Measurements from ENCODE around the gene RRM2.

RRM2 gene

DNA sequence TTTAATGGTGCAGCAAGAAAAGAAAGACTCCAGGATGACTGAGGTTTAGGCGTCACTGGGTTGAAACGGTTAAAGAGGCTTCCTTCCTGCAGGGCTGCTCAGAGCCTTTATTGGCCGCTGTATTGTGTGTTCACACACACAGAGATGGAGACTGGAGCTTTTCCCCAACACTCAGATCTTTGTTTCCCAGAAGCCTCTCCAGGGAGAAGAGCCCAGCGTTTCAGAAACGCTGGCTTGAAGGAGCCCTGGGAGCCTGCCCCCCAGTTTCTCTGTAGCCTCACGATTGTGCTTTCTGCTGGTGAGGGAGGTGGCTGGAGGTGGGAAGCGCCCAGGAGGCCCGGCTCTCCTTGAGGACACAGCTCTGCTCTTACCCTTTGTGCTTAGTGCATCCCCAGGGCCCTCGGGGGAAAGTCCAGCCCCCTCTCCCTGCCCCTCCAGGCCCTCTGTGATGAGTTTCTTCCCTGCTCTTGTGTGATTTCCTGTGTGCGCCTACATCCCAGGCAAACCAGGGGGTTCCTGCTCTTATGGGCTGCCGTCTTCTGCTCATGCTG lies 37.1 kb downstream of the RRM2 start:
- in situ Hi-C loops (cut with MboI; ENCODE audit: low pct_unique_long_range_greater_than_20kb, low sequenced_read_pairs, unreplicated experiment): no loop called here
- TF ChIP-seq, protein P1, sequence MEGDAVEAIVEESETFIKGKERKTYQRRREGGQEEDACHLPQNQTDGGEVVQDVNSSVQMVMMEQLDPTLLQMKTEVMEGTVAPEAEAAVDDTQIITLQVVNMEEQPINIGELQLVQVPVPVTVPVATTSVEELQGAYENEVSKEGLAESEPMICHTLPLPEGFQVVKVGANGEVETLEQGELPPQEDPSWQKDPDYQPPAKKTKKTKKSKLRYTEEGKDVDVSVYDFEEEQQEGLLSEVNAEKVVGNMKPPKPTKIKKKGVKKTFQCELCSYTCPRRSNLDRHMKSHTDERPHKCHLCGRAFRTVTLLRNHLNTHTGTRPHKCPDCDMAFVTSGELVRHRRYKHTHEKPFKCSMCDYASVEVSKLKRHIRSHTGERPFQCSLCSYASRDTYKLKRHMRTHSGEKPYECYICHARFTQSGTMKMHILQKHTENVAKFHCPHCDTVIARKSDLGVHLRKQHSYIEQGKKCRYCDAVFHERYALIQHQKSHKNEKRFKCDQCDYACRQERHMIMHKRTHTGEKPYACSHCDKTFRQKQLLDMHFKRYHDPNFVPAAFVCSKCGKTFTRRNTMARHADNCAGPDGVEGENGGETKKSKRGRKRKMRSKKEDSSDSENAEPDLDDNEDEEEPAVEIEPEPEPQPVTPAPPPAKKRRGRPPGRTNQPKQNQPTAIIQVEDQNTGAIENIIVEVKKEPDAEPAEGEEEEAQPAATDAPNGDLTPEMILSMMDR (IDR thresholded peaks at IDR 0.05; ENCODE audit: extremely low read depth, insufficient read depth, missing control alignments): no peak

GRCh38 chr2:10160203-10160955 lies 37.8 kb downstream of the RRM2 start:
- TF ChIP-seq, protein P1 (IDR thresholded peaks at IDR 0.05; ENCODE audit: extremely low read depth, insufficient read depth, missing control alignments): no peak
- in situ Hi-C loops (cut with MboI; ENCODE audit: low pct_unique_long_range_greater_than_20kb, low sequenced_read_pairs, unreplicated experiment): no loop called here
- no peak for DNase-seq (ENCODE audit: low spot score)

More for the DNA sequence above, 37.1 kb downstream of the RRM2 start:
- no peak for DNase-seq (ENCODE audit: low spot score)

DNA sequence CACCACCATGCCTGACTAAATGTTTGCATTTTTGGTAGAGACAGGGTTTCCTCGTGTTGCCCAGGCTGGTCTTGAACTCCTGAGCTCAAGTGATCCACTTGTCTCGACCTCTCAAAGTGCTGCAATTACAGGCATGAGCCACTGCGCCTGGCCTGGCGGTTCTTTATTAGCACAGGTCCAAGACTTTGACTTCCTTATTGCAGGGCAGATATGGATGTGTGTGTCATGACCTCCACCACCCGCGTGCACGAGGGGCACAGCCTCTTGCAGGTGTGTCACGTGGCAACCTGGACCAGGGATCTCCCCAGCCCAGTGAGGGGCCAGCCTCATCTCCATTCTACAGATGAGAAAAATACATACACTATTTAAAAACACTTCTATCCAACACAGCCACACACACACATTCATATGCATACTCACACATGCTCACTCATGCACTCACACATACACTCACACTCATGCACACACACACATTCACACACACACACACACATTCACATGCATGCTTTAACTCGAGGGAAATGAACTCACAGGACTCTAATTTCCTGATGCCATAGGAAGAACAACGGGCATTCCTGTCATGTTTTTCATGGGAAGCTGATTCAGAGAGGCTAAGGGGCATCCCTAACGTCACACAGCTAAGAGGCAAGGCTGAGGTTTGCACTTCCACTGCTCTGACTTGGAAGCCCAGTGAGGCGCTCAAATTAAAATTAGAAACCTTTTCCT lies 38.8 kb downstream of the RRM2 start:
- no peak for DNase-seq (ENCODE audit: low spot score)
- TF ChIP-seq, protein P1 (IDR thresholded peaks at IDR 0.05; ENCODE audit: extremely low read depth, insufficient read depth, missing control alignments): no peak
- in situ Hi-C loops (cut with MboI; ENCODE audit: low pct_unique_long_range_greater_than_20kb, low sequenced_read_pairs, unreplicated experiment): no loop called here

DNA sequence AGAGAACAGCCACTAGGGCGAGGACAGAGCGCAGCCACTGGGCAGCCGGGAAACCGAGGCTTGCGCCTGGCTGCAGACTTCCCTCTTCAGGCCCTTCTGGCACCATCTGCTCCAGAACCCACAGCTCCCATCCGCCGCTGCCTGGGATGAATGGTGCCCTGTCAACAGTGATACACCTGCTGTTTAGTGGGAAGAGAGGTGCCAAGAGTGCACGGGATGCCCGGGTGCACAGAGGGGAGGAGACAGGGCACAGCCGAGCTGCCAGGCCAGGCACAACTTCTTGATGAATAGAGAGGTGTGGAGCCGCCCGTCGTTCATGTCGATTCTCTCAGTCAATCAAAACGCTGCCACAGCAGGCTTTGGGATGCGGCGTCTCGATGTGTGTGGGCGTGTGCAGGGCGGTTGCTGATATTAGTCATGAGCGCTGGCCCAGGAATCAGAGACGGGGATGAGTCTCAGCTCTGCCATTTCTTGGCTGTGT lies 39.5 kb downstream of the RRM2 start:
- TF ChIP-seq, protein P1 (IDR thresholded peaks at IDR 0.05; ENCODE audit: extremely low read depth, insufficient read depth, missing control alignments): no peak
- in situ Hi-C loops (cut with MboI; ENCODE audit: low pct_unique_long_range_greater_than_20kb, low sequenced_read_pairs, unreplicated experiment): no loop called here
- DNase-seq (ENCODE audit: low spot score): no peak

GRCh38 chr2:10162586-10163497 lies 40.3 kb downstream of the RRM2 start:
- TF ChIP-seq, protein P1 (IDR thresholded peaks at IDR 0.05; ENCODE audit: extremely low read depth, insufficient read depth, missing control alignments): peak; percentile 30
- DNase-seq (ENCODE audit: low spot score): no peak
- in situ Hi-C loops (cut with MboI; ENCODE audit: low pct_unique_long_range_greater_than_20kb, low sequenced_read_pairs, unreplicated experiment): no loop called here

All from GM13977 (cell line).